HT1080 (cell line): Measurements from ENCODE around the gene KLF18. TPM values are rescaled to one million over a fixed set of nuclear protein-coding genes. Genes with fewer than 3 reads are reported as not detected.
"Not testable (repeated sequence)": the region's sequence is repeated elsewhere in the genome, so short reads cannot be mapped to it uniquely, and the experiment has no call there.

ENCODE experiments used
- DNase-seq: peaks from one replicate; pipeline ENCODE4 v3.0.0-alpha.2; 2015; ENCODE audit warnings: low read depth
- total RNA-seq: library from RNA; depleted of rRNA; stranded (reverse); fragments of >200 nt; shearing (Covaris generic); gene quantifications from 2 replicates; pipeline ENCODE4 v1.2.3, GENCODE V29; 2014

KLF18 gene
- total RNA-seq, 1 experiment from 2014 or later: not detected

DNA sequence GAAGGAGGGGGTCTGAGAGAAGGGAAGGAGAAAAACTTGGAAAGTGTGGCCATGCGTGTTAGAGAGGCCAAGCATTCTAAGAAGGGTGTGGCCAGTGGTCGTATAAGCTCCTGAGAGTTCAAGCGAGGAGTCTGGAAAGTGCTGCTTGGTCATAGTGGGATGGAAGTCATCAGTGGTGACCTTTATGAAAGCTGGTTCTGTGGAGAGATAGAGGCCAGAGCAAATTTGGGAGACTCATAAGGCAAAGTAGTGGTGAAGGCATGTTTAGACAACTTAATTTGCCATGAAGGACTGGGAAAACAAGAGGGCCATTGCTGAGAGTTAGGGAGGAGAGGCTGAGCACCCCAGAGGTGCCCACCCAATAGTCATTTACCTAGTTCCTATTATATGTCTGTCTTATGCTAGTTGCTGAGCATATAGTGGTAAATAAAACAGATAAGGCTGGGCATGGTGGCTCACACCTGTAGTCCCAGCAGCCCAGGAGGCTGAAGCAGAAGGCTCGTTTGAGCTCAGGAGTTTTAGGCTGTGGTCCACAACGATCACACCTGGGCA lies 21.0 kb downstream of the KLF18 start:
- no peak for DNase-seq

DNA sequence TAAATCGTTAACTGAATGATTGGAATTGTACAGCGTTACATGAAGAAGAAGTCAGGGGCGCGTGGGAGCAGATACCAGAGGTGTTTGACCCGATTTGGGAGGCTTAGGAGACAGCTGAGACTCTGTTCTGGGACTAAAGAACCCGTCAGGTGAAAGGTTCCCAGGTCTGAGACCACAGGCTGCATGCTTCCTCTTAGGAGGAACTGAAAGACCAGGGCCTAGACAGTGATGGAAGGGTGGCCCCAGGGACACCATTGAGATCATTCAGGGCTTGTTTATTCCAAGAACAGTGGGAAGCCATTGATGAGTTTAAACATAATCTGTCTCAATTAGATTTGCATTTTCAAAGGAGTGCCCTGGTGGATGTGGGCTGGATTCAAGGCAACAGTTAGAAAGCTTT lies 21.9 kb downstream of the KLF18 start:
- no peak for DNase-seq

DNA sequence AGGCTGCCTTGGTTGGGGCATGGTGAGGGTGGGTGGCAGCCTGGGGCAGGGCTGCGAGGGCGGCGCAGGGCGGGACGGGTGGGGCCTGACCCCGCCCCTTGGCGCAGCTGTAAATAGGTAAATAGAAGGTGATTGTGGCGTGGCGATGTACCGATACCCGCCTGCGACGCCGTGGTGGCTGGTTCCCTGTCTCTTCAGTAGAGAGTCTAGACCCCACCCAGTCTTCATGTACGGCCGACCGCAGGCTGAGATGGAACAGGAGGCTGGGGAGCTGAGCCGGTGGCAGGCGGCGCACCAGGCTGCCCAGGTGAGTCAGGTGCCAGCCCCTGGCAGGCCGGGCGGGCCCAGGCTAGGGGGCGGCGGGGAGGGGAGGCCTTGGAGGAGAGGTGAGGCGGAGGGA lies 22.7 kb downstream of the KLF18 start, which contains the start of gene KLF17:
TSS of gene KLF17 (plus strand) at position 140 of the 400 bp plus-strand sequence. CDS start at position 227, 87 bp downstream.
- DNase-seq: no peak

DNA sequence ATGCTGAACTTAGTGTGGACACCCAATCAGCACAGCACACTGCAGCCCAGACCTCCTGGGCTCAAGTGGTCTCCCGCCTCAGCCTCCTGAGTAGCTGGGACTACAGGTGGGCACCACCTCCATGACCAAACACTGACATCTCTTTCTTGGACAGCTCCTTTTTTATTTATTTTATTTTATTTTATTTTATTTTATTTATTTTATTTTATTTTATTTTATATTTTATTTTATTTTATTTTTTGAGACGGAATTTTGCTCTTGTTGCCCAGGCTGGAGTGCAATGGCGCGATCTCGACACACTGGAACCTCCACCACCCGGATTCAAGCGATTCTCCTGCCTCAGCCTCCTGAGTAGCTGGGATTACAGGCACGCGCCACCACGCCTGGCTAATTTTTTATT lies 24.2 kb downstream of the KLF18 start:
- not testable (repeated sequence) for DNase-seq

DNA sequence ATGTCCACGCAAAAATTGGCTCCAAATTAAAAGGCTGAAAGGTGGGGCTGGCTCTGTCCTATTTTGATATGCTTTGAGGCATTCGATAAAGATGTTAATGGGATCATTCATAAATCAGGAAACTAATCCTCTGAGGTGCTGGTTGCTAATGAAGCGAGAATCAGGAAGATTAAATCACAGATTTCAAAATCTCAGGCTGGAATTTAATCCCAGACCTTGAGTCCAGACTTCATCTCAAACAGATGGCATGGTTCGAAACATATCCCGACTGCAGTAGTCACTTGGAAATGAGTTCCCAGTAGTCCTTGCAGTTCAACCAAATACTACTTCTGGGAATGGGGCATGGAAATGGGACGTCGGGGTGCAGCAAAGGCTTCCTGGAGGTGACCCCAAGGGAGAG lies 27.3 kb downstream of the KLF18 start:
- DNase-seq: no peak

DNA sequence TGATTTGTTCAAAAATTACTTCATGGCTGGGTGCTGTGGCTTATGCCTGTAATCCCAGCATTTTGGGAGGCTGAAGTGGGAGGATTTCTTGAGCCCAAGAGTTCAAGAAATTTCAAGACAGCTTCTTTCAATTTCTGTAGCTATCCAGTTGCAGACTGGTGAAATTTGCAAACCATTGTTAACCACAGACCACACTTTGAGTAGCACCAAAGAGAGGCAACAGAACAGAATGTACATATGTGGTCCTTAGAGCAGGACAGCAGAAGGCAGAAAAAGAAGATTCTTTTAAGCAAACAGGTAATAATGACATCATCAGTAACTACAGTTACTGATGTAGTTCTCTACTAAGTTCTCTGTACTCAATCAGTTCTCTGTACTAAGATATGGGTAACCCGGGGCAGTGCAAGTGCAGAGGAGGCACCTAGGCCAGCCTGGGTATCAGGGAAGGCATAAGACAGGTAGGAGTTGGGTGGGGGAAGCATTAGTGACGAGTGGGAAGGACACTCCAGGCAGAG lies 28.3 kb downstream of the KLF18 start:
- DNase-seq: no peak

DNA sequence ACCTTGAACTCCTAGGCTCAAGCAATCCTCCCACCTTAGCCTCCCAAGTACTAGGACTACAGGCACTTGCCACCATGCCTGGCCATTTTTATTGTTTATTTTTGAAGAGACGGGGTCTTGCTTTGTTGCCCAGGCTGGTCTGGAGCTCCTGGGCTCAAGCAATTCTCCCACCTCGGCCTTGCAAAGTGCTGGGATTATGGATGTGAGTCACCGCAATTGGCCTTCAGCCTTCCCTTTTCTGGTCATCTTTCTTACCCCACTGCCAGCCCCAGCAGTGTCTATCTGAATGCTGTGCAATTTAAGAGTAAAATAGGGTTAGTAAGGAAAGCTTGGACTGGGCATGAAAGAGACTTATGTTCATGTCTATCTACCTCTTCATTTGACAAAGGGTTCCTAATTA lies 28.9 kb downstream of the KLF18 start:
- peak; percentile 52 for DNase-seq

DNA sequence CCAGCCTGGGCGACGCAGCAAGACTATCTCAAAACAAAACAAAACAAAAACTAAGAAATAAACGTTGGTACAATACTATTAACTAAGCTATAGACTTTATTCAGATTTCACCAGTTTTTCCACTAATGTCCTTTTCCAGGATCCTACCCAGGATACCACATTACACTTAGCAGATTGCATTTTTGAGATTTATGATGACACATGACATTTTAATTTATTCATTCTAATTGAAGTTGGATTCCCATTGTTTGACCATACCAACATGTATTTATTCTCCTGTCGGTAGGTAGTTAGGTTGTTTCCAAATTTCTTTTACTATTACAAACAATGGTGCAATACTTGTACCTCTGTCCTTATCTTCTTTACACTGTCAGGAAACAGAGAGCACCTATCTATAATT lies 29.6 kb downstream of the KLF18 start:
- DNase-seq: no peak

DNA sequence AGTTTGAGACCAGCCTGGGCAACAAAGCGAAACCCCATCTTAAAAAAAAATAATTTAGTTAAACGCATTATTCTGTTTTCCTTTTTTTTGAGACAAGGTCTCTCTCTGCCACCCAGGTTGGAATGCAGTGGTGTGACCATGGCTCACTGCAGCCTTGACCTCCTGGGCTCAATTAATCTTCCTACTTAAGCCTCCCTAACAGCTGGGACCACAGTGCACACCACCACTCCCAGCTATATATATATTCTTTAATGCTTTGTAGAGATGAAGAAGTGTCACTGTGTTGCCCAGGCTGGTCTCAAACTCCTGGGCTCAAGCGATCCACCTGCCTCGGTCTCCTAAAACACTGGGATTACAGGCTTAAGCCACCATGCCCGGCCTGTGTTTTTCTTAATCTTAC lies 30.5 kb downstream of the KLF18 start:
- no peak for DNase-seq

DNA sequence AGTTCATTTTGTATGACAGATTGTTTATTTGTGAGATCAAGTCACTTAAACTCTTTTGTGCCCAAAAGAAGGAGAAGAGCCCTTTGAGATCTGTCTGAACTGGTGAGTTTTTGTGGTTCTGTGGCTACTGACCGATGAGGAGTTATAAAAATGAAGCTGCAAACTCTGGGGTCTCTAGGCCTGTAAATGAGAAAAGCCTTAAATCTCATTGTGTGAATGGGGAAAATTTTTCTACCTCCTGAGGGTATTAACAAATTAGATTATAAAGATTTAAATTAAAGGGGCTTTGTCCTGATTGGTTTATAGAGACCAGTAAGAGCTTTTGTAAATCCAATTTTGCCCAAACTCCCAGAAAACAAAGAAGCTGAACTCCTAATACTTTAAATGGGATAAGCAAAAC lies 32.5 kb downstream of the KLF18 start:
- DNase-seq: no peak

DNA sequence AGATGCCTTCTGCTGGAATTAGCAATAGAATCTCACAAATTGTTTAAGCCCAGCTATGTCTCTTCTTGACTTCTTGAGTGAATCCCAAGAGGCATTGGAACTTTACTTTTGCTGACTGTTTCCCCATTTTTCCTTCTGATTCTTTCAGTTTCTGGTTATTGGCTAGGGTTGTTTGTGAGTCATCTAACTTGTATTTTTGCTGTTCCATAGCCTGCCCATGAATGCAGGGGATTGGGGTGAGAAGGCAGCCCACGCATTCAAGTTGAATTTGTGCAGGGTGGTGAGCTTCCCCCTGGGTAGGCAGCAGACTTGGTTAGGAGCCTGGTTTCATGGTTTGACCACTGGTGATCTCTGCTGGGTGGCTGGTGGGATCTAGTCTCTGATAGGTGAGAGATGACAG lies 33.2 kb downstream of the KLF18 start:
- DNase-seq: peak; percentile 46

DNA sequence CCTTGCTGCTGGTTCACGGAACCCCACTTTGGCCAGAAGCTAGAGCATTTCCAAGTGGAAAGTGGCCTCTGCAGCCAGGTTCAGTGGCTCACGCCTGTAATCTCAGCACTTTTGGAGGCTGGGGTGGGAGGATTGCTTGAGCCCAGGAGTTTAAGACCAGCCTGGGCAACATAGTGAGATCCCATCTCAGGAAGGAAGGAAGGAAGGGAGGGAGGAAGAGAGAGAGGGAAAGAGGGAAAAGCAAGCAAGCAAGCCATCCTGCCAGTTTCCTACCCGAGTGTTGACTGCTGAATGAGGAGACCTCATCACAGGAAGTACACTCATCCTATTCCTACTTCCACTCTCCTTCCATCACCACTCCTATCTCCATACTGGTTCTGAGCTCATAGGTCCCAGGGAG lies 35.6 kb downstream of the KLF18 start:
- peak; percentile 19 for DNase-seq

DNA sequence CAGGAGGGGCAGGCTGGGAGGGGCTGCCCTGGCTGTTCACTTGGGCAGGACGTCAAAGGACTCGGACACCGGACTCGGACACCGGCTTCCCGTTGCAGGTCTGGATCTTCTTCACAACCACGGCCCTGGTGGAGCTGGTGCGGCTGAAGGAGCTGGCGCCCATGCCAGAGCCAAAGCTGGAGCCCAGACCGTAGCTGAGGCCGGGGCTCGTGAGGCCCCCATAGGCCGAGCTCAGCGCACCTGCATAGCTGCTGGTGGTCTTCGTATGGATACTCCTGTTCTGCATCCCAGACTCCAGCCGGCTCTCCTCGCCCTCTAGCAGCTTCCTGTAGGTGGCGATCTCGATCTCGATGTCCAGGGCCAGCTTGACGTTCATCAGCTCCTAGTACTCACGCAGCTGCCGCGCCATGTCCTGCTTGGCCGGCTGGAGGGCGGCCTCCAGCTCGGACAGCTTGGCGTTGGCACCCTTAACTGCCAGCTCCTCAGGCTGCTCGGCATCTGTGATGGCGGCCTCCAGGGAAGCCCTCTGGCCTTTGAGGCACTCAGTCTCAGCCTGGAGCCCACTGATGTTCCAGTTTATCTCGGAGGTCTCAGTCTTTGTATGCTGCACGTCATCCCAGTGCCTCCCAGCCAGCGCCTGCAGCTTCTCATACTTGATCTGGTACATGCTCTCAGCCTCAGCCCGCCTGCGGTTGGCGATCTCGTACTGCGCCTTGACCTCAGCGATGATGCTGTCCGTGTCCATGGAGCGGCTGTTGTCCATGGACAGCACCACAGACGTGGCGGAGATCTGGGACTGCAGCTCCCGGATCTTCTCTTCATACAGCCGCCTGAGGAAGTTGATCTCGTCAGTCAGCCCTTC lies 37.9 kb downstream of the KLF18 start:
- DNase-seq: no peak

DNA sequence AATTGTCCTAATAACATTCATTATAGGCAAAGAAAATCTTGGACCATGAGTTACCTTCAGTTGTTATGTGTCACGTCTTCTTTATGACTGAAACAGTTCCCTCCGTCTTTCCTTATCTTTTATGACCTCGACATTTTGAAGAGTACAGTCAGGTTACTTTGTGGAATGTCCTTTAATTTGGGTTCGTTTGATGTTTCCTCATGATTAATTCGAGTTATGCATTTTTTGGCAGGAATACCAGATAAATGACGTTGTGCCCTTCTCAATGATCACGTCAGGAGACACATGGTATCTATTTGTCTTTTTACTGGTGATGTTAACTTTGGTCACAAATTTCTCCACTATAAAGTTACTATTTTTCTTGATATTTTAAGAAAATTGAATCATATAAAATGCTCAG lies 40.1 kb downstream of the KLF18 start:
- DNase-seq: no peak

DNA sequence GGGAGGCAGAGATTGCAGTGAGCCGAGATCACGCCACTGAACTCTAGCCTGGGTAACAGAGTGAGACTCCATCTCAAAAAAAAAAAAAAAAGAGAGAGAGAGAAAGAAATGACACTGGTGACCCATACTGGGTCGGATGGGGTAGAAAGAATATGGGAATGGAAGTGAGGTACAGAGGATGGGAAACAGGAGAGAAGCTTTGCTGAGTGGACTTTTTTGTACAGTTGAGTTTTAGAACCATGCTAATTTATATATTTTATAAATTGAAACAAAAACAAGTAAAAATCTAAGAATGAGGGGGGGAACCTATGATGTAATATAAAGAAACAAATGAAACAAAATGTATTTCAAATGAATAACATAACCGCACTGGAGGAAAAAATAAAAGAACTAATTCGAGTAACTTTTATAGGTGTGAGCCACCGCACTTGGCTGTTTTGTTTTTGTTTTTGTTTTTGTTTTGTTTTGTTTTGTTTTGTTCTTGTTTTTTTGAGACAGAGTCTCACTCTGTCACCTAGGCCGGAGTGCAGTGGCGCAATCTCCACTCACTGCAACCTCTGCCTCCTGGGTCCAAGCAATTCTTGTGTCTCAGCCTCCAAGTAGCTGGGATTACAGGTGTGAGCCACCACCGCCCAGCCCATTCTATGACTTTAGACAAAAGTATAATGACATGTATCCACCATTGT lies 41.1 kb downstream of the KLF18 start:
- no peak for DNase-seq

DNA sequence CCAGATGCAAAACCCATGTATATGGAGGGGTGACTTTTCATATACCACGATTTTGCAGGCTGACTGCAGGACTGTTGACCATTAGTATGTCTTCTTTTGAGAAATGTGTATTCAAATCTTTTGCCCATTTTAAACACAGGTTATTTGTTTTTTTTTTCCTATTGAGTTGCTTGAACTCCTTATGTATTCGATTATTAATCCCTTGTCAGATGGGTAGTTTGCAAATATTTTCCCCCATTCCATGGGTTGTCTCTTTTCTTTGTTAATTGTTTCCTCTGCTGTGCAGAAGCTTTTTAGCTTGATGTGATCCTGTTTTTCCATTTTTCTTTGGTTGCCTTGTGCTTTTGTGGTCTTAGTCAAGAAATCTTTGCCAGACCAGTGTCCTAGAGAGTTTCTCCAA lies 47.4 kb downstream of the KLF18 start:
- DNase-seq: no peak

DNA sequence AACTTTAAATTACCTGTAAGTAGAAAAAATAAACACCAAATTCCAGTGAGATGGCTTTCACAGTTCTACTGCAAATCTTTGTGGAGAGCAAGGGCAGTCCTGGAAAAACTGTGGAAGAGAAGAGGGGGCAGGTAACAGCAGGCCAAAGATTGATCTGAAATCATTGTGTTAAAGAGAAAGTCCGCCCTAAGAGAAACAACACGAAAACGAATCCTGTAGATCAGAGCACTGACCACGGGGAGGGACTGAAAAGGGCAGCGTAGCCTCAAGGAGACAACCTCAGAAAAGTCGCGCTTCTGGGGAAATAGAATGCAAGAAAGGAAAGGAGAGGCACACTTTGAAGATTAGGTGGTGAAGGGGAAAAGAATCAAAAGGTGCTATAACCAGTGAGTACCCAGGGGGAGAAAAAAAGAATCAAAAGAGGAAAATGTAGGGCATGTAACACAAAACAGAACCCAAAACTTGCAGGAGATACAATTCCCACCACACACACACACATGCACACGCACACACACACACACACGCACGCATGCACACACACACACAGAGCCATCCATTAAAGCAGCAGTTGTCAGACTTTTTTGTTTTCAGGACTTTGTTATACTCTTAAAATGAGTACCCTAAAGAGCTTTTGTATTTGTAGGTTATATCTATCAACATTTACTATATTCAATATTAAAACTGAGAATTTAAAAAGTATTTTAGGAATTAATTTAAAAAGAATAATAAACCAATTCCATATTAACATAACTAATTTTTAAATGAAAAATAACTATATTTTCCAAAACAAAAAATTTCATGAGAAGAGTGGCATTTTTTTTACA lies 50.8 kb downstream of the KLF18 start:
- no peak for DNase-seq

DNA sequence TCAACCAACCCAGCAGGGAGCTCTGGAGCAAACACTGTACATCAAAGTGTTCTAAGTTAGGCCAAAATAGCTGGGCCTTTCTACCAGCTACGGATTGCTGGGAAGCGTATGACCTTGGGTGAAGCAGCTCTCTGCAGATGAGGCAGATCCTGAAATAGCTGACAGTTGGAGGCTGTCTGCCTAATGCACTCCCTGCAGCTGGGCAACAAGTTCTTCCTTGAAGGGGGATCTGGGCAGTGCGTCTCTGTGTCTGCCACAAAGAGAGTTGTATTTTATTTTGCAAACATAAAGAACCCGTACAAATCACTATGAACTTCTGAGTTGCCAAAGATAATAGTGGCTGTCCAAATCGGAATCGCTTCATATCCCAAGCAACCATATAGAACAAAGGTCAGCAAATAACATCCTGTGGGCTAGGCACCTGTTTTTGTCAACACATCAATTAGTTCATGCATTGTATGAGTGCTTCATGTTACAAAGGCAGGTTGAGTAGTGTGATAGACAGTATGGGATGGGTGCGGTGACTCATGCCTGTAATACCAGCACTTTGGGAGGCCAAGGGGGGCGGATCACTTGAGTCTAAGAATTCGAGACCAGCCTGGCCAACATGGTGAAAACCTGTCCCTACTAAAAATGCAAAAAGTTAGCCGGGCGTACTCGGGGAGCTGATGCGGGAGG lies 51.9 kb downstream of the KLF18 start:
- peak; percentile 54 for DNase-seq
